Thoracic aorta (tissue), 2 donors: ENCODE measurements around the gene FBXO21. TPM values are rescaled to one million over a fixed set of nuclear protein-coding genes. Genes with fewer than 3 reads are reported as not detected.
"Not testable (repeated sequence)": the region's sequence is repeated elsewhere in the genome, so short reads cannot be mapped to it uniquely, and the experiment has no call there.

Experiments
- ATAC-seq: fragments of 150-250 bp; one replicate; pipeline ENCODE4 v1.8.0; 2017; ENCODE audit warnings: low read depth; ENCODE audit not compliant: insufficient number of reproducible peaks, low FRiP score
- DNase-seq: peaks from one replicate; pipeline ENCODE4 v3.0.0-alpha.2; 2020; ENCODE audit warnings: low spot score
- H3K27ac ChIP-seq, 2 donors: fragments of 200-600 bp; sonication (generic); 1 replicate in 1 of 2; 2 replicates in 1 of 2; pipeline ENCODE4 v1.5.1; 2016; ENCODE audit warnings: mild to moderate bottlenecking in 2 of 2, moderate library complexity in 2 of 2
- H3K27me3 ChIP-seq: fragments of 200-600 bp; sonication (generic); replicated peaks from 2 replicates; pipeline ENCODE4 v1.6.0; 2016; ENCODE audit warnings: mild to moderate bottlenecking; ENCODE audit not compliant: insufficient read depth
- H3K36me3 ChIP-seq: fragments of 200-600 bp; sonication (generic); one replicate; pipeline ENCODE4 v1.5.1; 2016
- H3K4me1 ChIP-seq, 2 donors: fragments of 200-600 bp; sonication (generic); 1 replicate in 1 of 2; 2 replicates in 1 of 2; pipeline versions ENCODE4 v1.5.1 to v1.6.0; 2016; ENCODE audit warnings: low read depth in 2 of 2, mild to moderate bottlenecking in 1 of 2; ENCODE audit not compliant: control insufficient read depth in 1 of 2
- H3K4me3 ChIP-seq: fragments of 200-600 bp; sonication (generic); 2 replicates; pipeline ENCODE4 v1.5.1; 2016; ENCODE audit warnings: mild to moderate bottlenecking
- H3K9me3 ChIP-seq: fragments of 200-600 bp; sonication (generic); 2 replicates; pipeline ENCODE4 v1.5.1; 2016
- CTCF ChIP-seq: fragments of 200-600 bp; sonication (generic); IDR thresholded peaks from one replicate; pipeline ENCODE4 v1.5.1; 2019; ENCODE audit warnings: antibody characterized with exemption
- total RNA-seq, 2 donors: library from RNA; depleted of rRNA; stranded (reverse); fragments of >200 nt; gene quantifications; one replicate each; pipeline versions ENCODE4 v1.1.0 to v1.2.3, GENCODE V29; 2016

The FBXO21 gene
- total RNA-seq, 2 donors from 2014 or later = 48.9 to 97.5 TPM

GRCh38 chr12:117202033-117202432 is 11.8 kb upstream of the FBXO21 start:
- H3K4me1 ChIP-seq = no peaks in the 10 kb centered on the region
- no peak overlapping the region for H3K27ac ChIP-seq
- H3K9me3 ChIP-seq = no peaks in the 10 kb centered on the region
- no peak overlapping the region for H3K4me3 ChIP-seq
- no peaks in the 10 kb centered on the region for H3K27me3 ChIP-seq
- TF ChIP-seq CTCF = no peak
- DNase-seq (no peak), ATAC-seq (no peak)
- H3K36me3 ChIP-seq = no peaks in the 10 kb centered on the region

- DNase-seq, ATAC-seq, H3K4me3 ChIP-seq, H3K36me3 ChIP-seq, H3K4me1 ChIP-seq, H3K9me3 ChIP-seq, H3K27me3 ChIP-seq, H3K27ac ChIP-seq: not testable (repeated sequence)
These were observed 9.9 kb upstream of the FBXO21 start for GRCh38 chr12:117199956-117200744.

- not testable (repeated sequence) for DNase-seq, H3K27ac ChIP-seq, H3K36me3 ChIP-seq
These were observed 6.1 kb upstream of the FBXO21 start for GRCh38 chr12:117196334-117196733.

GRCh38 chr12:117195027-117195426 is 4.8 kb upstream of the FBXO21 start:
- not testable (repeated sequence) for DNase-seq, H3K27ac ChIP-seq, H3K27me3 ChIP-seq, H3K9me3 ChIP-seq, H3K4me3 ChIP-seq, H3K36me3 ChIP-seq, H3K4me1 ChIP-seq, ATAC-seq

More at GRCh38 chr12:117196334-117196733, 6.1 kb upstream of the FBXO21 start:
- not testable (repeated sequence) for ATAC-seq, H3K9me3 ChIP-seq, H3K27me3 ChIP-seq, H3K4me3 ChIP-seq, H3K4me1 ChIP-seq

- DNase-seq (no peak), ATAC-seq (no peak)
- no peak for TF ChIP-seq CTCF
- H3K4me3 ChIP-seq = no peak overlapping the region
- no peaks in the 10 kb centered on the region for H3K27me3 ChIP-seq
- peaks cover 7 to 8% of the 10 kb centered on the region in 2 donors for H3K4me1 ChIP-seq
- H3K9me3 ChIP-seq = no peaks in the 10 kb centered on the region
- H3K27ac ChIP-seq = no peak overlapping the region
- H3K36me3 ChIP-seq = no peaks in the 10 kb centered on the region
These were observed 3.6 kb upstream of the FBXO21 start for GRCh38 chr12:117193903-117194302.

- not testable (repeated sequence) for ATAC-seq, H3K9me3 ChIP-seq, H3K36me3 ChIP-seq
These were observed 2.3 kb upstream of the FBXO21 start for GRCh38 chr12:117192581-117192980.

GRCh38 chr12:117192057-117192456 is 1.8 kb upstream of the FBXO21 start:
- no peaks in the 10 kb centered on the region for H3K9me3 ChIP-seq
- no peak overlapping the region for H3K27ac ChIP-seq
- H3K4me1 ChIP-seq = peaks cover 9 to 14% of the 10 kb centered on the region in 2 donors
- no peak for DNase-seq
- ATAC-seq = no peak
- H3K36me3 ChIP-seq = no peaks in the 10 kb centered on the region
- TF ChIP-seq CTCF = no peak
- H3K4me3 ChIP-seq = no peak overlapping the region
- H3K27me3 ChIP-seq = no peaks in the 10 kb centered on the region

More at GRCh38 chr12:117192581-117192980, 2.3 kb upstream of the FBXO21 start:
- H3K4me1 ChIP-seq = peaks cover 9 to 14% of the 10 kb centered on the region in 2 donors
- H3K27me3 ChIP-seq, DNase-seq, H3K4me3 ChIP-seq, H3K27ac ChIP-seq: not testable (repeated sequence)
